H1 (cell line): ENCODE results near the gene SFMBT2.

Experiments
- ATF2 ChIP-seq: IDR thresholded peaks from 2 replicates; pipeline ENCODE4 v1.6.1; 2012; ENCODE audit warnings: low read length, inconsistent platforms
- CTCF ChIP-seq, 3 experiments: IDR thresholded peaks; 1 replicate in 2 of 3; 2 replicates in 1 of 3; pipeline versions ENCODE4 v1.5.1 to v1.6.1; 2011; ENCODE audit warnings: low read length in 3 of 3, mild to moderate bottlenecking in 3 of 3, inconsistent platforms in 2 of 3, low read depth in 1 of 3, moderate library complexity in 1 of 3; ENCODE audit not compliant: insufficient read depth in 1 of 3; ENCODE audit errors: control extremely low read depth in 1 of 3
- EZH2 ChIP-seq: fragments of 200-600 bp; sonication (generic); IDR thresholded peaks from 2 replicates; pipeline ENCODE4 v1.7.1; 2012; ENCODE audit warnings: low read depth, mild to moderate bottlenecking, moderate library complexity, low read length, inconsistent platforms; ENCODE audit not compliant: severe bottlenecking
- POLR2A ChIP-seq, 2 experiments: IDR thresholded peaks; 1 replicate in 1 of 2; 2 replicates in 1 of 2; pipeline ENCODE4 v1.6.1; 2011; ENCODE audit warnings: low read depth in 2 of 2, low read length in 2 of 2, mild to moderate bottlenecking in 2 of 2; ENCODE audit errors: control extremely low read depth in 1 of 2
- POLR2AphosphoS5 ChIP-seq: IDR thresholded peaks from 2 replicates; pipeline ENCODE4 v1.6.1; 2011; ENCODE audit warnings: low read depth, low read length
- RAD21 ChIP-seq, 2 experiments: IDR thresholded peaks in 1 of 2; conservative IDR thresholded peaks in 1 of 2; 2 replicates each; pipeline ENCODE4 v1.6.1; 2011; ENCODE audit warnings: low read depth in 2 of 2, low read length in 2 of 2, improper control_type of control experiment in 1 of 2, inconsistent platforms in 1 of 2, mild to moderate bottlenecking in 1 of 2, moderate library complexity in 1 of 2
- RBBP5 ChIP-seq: IDR thresholded peaks from 2 replicates; pipeline ENCODE4 v1.7.1; 2012; ENCODE audit warnings: low read depth, mild to moderate bottlenecking, inconsistent platforms, low read length, moderate library complexity, borderline replicate concordance
- SP1 ChIP-seq: IDR thresholded peaks from 2 replicates; pipeline ENCODE4 v1.6.1; 2011; ENCODE audit warnings: low read depth, low read length
- SRF ChIP-seq: IDR thresholded peaks from 2 replicates; pipeline ENCODE4 v1.6.1; 2011; ENCODE audit warnings: mild to moderate bottlenecking, low read depth, low read length, moderate library complexity
- SUZ12 ChIP-seq: fragments of 200-600 bp; sonication (generic); IDR thresholded peaks from 2 replicates; pipeline ENCODE4 v1.6.1; 2012; ENCODE audit warnings: mild to moderate bottlenecking, inconsistent platforms, low read length, moderate library complexity, mixed read lengths
- TBP ChIP-seq: IDR thresholded peaks from 2 replicates; pipeline ENCODE4 v1.6.1; 2011; ENCODE audit warnings: low read depth, low read length, improper control_type of control experiment
- TCF12 ChIP-seq: IDR thresholded peaks from 2 replicates; pipeline ENCODE4 v1.6.1; 2011; ENCODE audit warnings: low read depth, mild to moderate bottlenecking, low read length
- ZNF274 ChIP-seq: IDR thresholded peaks from 2 replicates; pipeline ENCODE4 v1.7.0; 2012; ENCODE audit warnings: low read length, borderline replicate concordance; ENCODE audit errors: extremely low read depth

GRCh38 chr10:7389844-7390243 is 21.0 kb downstream of the SFMBT2 start:
- no peak for TF ChIP-seq TBP
- no peak for TF ChIP-seq CTCF (IDR thresholded peaks at IDR 0.05; ENCODE audit: control extremely low read depth in 1 of 3, insufficient read depth in 1 of 3, low read depth in 1 of 3, low read length in 3 of 3)
- TF ChIP-seq SRF, result no peak
- no peak for TF ChIP-seq ZNF274
- TF ChIP-seq TCF12, result no peak
- no peak for TF ChIP-seq ATF2
- TF ChIP-seq POLR2AphosphoS5, result no peak
- TF ChIP-seq SP1, result no peak
- no peak for TF ChIP-seq RBBP5
- no peak for TF ChIP-seq RAD21 (IDR thresholded peaks at IDR 0.05 in 1 of 2, conservative IDR thresholded peaks at IDR 0.05 in 1 of 2; ENCODE audit: low read depth in 2 of 2, low read length in 2 of 2)
- TF ChIP-seq SUZ12, result no peak
- TF ChIP-seq EZH2, result no peak
- TF ChIP-seq POLR2A (IDR thresholded peaks at IDR 0.05; ENCODE audit: control extremely low read depth in 1 of 2, low read depth in 2 of 2, low read length in 2 of 2), result no peak
